Measurements from ENCODE around the gene GATA3.
A peak's percentile ranks its signal among the peaks of the same experiment; 100 is the strongest.

The GATA3 gene

GRCh38 chr10:8054494-8055407 lies at the start of gene GATA3:
TSS of gene GATA3 (plus strand) at chr10:8054688. CDS start at chr10:8055656, 968 bp downstream.
- peak within 1 kb of the TSS; percentile 86 for H3K27ac ChIP-seq
- TF ChIP-seq ZFX (IDR thresholded peaks at IDR 0.05; ENCODE audit: borderline replicate concordance) (no peak), CTCF (IDR thresholded peaks at IDR 0.05) (no peak)

GRCh38 chr10:8006274-8006999 lies 48.1 kb upstream of the GATA3 start:
- TF ChIP-seq ZFX (IDR thresholded peaks at IDR 0.05; ENCODE audit: borderline replicate concordance): no peak
- no peak for TF ChIP-seq CTCF (IDR thresholded peaks at IDR 0.05)
- H3K27ac ChIP-seq: no peak overlapping the region

GRCh38 chr10:8009031-8009430 lies 45.5 kb upstream of the GATA3 start:
- no peak overlapping the region for H3K27ac ChIP-seq
- TF ChIP-seq CTCF (IDR thresholded peaks at IDR 0.05): no peak
- no peak for TF ChIP-seq ZFX (IDR thresholded peaks at IDR 0.05; ENCODE audit: borderline replicate concordance)

GRCh38 chr10:8013006-8013405 lies 41.5 kb upstream of the GATA3 start:
- TF ChIP-seq CTCF (IDR thresholded peaks at IDR 0.05) (no peak), ZFX (IDR thresholded peaks at IDR 0.05; ENCODE audit: borderline replicate concordance) (no peak)
- peak overlapping the region; percentile 88 for H3K27ac ChIP-seq

- peak overlapping the region; percentile 88 for H3K27ac ChIP-seq
These were observed 40.9 kb upstream of the GATA3 start for GRCh38 chr10:8013619-8014018.

GRCh38 chr10:8014649-8015048 lies 39.8 kb upstream of the GATA3 start:
- H3K27ac ChIP-seq: peak overlapping the region; percentile 88
- TF ChIP-seq ZFX (IDR thresholded peaks at IDR 0.05; ENCODE audit: borderline replicate concordance): no peak
- no peak for TF ChIP-seq CTCF (IDR thresholded peaks at IDR 0.05)

More at GRCh38 chr10:8013619-8014018, 40.9 kb upstream of the GATA3 start:
- TF ChIP-seq ZFX (IDR thresholded peaks at IDR 0.05; ENCODE audit: borderline replicate concordance) (no peak), CTCF (IDR thresholded peaks at IDR 0.05) (no peak)

Measured in 22Rv1 (cell line).